Measurements from ENCODE around the gene PSMD5.
A peak's percentile ranks its signal among the peaks of the same experiment; 100 is the strongest.
"Not testable (repeated sequence)": the region's sequence is repeated elsewhere in the genome, so short reads cannot be mapped to it uniquely, and the experiment has no call there.

PSMD5 gene

GRCh38 chr9:120807607-120808379 is 34.9 kb downstream of the PSMD5 start:
- DNase-seq (ENCODE audit: low read depth in 2 of 2) = no peak

GRCh38 chr9:120804784-120805363 is 37.8 kb downstream of the PSMD5 start:
- DNase-seq (ENCODE audit: low read depth in 2 of 2) = not testable (repeated sequence)

GRCh38 chr9:120801441-120801840 is 41.3 kb downstream of the PSMD5 start:
- no peak for DNase-seq (ENCODE audit: low read depth in 2 of 2)

GRCh38 chr9:120792898-120793765 is 49.6 kb downstream of the PSMD5 start, which contains the start of gene FBXW2:
FBXW2 (minus strand) TSS chr9:120793416; CDS start chr9:120788258, 5,158 bp downstream.
- peak; percentile 84 to 88 for DNase-seq (ENCODE audit: low read depth in 2 of 2)

GRCh38 chr9:120791161-120791560 is 51.6 kb downstream of the PSMD5 start:
- DNase-seq (ENCODE audit: low read depth in 2 of 2) = no peak

- DNase-seq (ENCODE audit: low read depth in 2 of 2) = no peak
These were observed 54.8 kb downstream of the PSMD5 start for GRCh38 chr9:120787933-120788332.

- DNase-seq (ENCODE audit: low read depth in 2 of 2) = no peak
These were observed 59.1 kb downstream of the PSMD5 start for GRCh38 chr9:120783602-120784047.

GRCh38 chr9:120781236-120781635 is 61.5 kb downstream of the PSMD5 start:
- no peak for DNase-seq (ENCODE audit: low read depth in 2 of 2)

- no peak for DNase-seq (ENCODE audit: low read depth in 2 of 2)
These were observed 62.4 kb downstream of the PSMD5 start for GRCh38 chr9:120780367-120780766.

- DNase-seq (ENCODE audit: low read depth in 2 of 2) = no peak
These were observed 63.5 kb downstream of the PSMD5 start for GRCh38 chr9:120779227-120779626.

- no peak for DNase-seq (ENCODE audit: low read depth in 2 of 2)
These were observed 64.0 kb downstream of the PSMD5 start for GRCh38 chr9:120778758-120779157.

GRCh38 chr9:120777229-120777628 is 65.5 kb downstream of the PSMD5 start:
- DNase-seq (ENCODE audit: low read depth in 2 of 2) = no peak

- DNase-seq (ENCODE audit: low read depth in 2 of 2) = no peak
These were observed 65.9 kb downstream of the PSMD5 start for GRCh38 chr9:120776788-120777187.

- no peak for DNase-seq (ENCODE audit: low read depth in 2 of 2)
These were observed 66.9 kb downstream of the PSMD5 start for GRCh38 chr9:120775859-120776258.

- DNase-seq (ENCODE audit: low read depth in 2 of 2) = no peak
These were observed 68.0 kb downstream of the PSMD5 start for GRCh38 chr9:120774719-120775118.

- no peak for DNase-seq (ENCODE audit: low read depth in 2 of 2)
These were observed 69.5 kb downstream of the PSMD5 start for GRCh38 chr9:120773256-120773655.

GRCh38 chr9:120770931-120771330 is 71.8 kb downstream of the PSMD5 start:
- no peak for DNase-seq (ENCODE audit: low read depth in 2 of 2)

- no peak for DNase-seq (ENCODE audit: low read depth in 2 of 2)
These were observed 73.8 kb downstream of the PSMD5 start for GRCh38 chr9:120768886-120769285.

GRCh38 chr9:120768247-120768646 is 74.5 kb downstream of the PSMD5 start:
- DNase-seq (ENCODE audit: low read depth in 2 of 2) = no peak

- no peak for DNase-seq (ENCODE audit: low read depth in 2 of 2)
These were observed 75.3 kb downstream of the PSMD5 start for GRCh38 chr9:120767451-120767850.

Data from stimulated activated CD4-positive, alpha-beta T cell treated with anti-CD3 and anti-CD28 coated beads, Interleukin-12 subunit alpha, Interleukin-12 subunit beta, amount 100 ng/mL, for 24 hours (primary cell).